AG10803 (cell line): ENCODE measurements around the gene AZIN2.
"Not testable (repeated sequence)": the region's sequence is repeated elsewhere in the genome, so short reads cannot be mapped to it uniquely, and the experiment has no call there.

ENCODE experiments used
- DNase-seq: peaks from one replicate; pipeline ENCODE4 v3.0.0; 2010; ENCODE audit warnings: low read depth
- H3K4me3 ChIP-seq: 2 replicates; pipeline ENCODE4 v1.5.1; 2011; ENCODE audit warnings: mild to moderate bottlenecking, low read length, control low read depth
- CTCF ChIP-seq: conservative IDR thresholded peaks from 2 replicates; pipeline ENCODE4 v1.5.1; 2011; ENCODE audit warnings: mild to moderate bottlenecking, low read length, control low read depth, inconsistent platforms

The AZIN2 gene

GRCh38 chr1:33131191-33131590 lies 50.2 kb downstream of the AZIN2 start:
- H3K4me3 ChIP-seq: no peak overlapping the region
- no peak for TF ChIP-seq CTCF
- DNase-seq: no peak

- no peak for TF ChIP-seq CTCF
These were observed 51.6 kb downstream of the AZIN2 start for GRCh38 chr1:33132549-33132948.

GRCh38 chr1:33133478-33134105 lies 52.6 kb downstream of the AZIN2 start:
- no peak overlapping the region for H3K4me3 ChIP-seq
- peak; percentile 64 for DNase-seq
- TF ChIP-seq CTCF: no peak

More at GRCh38 chr1:33132549-33132948, 51.6 kb downstream of the AZIN2 start:
- no peak for DNase-seq
- no peak overlapping the region for H3K4me3 ChIP-seq

- not testable (repeated sequence) for DNase-seq, H3K4me3 ChIP-seq
These were observed 55.1 kb downstream of the AZIN2 start for GRCh38 chr1:33136041-33136440.

- no peak overlapping the region for H3K4me3 ChIP-seq
- DNase-seq: no peak
- peak; percentile 50 for TF ChIP-seq CTCF
These were observed 56.8 kb downstream of the AZIN2 start for GRCh38 chr1:33137800-33138199.

GRCh38 chr1:33140153-33141149 lies 59.5 kb downstream of the AZIN2 start:
- no peak for DNase-seq
- no peak overlapping the region for H3K4me3 ChIP-seq
- TF ChIP-seq CTCF: no peak; the same call in 1 of the 2 replicates

GRCh38 chr1:33141216-33141615 lies 60.3 kb downstream of the AZIN2 start:
- H3K4me3 ChIP-seq: no peak overlapping the region
- no peak for TF ChIP-seq CTCF
- no peak for DNase-seq
